Mesenchymal stem cell (in vitro differentiated cells and primary cell): Measurements from ENCODE around the gene SPRED2.

Experiments
- DNase-seq: peaks from one replicate; pipeline ENCODE4 v3.0.0-alpha.2; 2013
- H2AFZ ChIP-seq: one replicate; pipeline ENCODE4 v1.6.1; 2013; ENCODE audit warnings: low read depth, mild to moderate bottlenecking, control low read depth, inconsistent platforms, low read length, moderate library complexity
- H2AK5ac ChIP-seq: 2 replicates; pipeline ENCODE4 v1.6.1; 2013; ENCODE audit warnings: low read length, moderate library complexity, mild to moderate bottlenecking, inconsistent platforms; ENCODE audit not compliant: severe bottlenecking
- H2BK120ac ChIP-seq: one replicate; pipeline ENCODE4 v1.6.1; 2013; ENCODE audit warnings: low read depth, mild to moderate bottlenecking, inconsistent platforms, low read length, moderate library complexity
- H2BK12ac ChIP-seq, 2 experiments: one replicate each; pipeline ENCODE4 v1.6.1; 2013; ENCODE audit warnings: inconsistent platforms in 2 of 2, low read length in 2 of 2, mild to moderate bottlenecking in 2 of 2, moderate library complexity in 2 of 2, control low read depth in 1 of 2
- H2BK15ac ChIP-seq: one replicate; pipeline ENCODE4 v1.6.1; 2013; ENCODE audit warnings: mild to moderate bottlenecking, low read depth, inconsistent platforms; ENCODE audit not compliant: poor library complexity, severe bottlenecking
- H2BK5ac ChIP-seq: 2 replicates; pipeline ENCODE4 v1.6.1; 2013; ENCODE audit warnings: low read depth, mild to moderate bottlenecking, low read length, control low read depth, inconsistent platforms; ENCODE audit not compliant: poor library complexity, severe bottlenecking
- H3K14ac ChIP-seq, 2 experiments: one replicate each; pipeline ENCODE4 v1.6.1; 2013; ENCODE audit warnings: inconsistent platforms in 2 of 2, low read length in 2 of 2, control low read depth in 1 of 2, mild to moderate bottlenecking in 1 of 2, moderate library complexity in 1 of 2
- H3K18ac ChIP-seq, 2 experiments: one replicate each; pipeline ENCODE4 v1.6.1; 2013; ENCODE audit warnings: inconsistent platforms in 2 of 2, low read length in 2 of 2, control low read depth in 1 of 2, low read depth in 1 of 2, mild to moderate bottlenecking in 1 of 2
- H3K23ac ChIP-seq, 2 experiments: one replicate each; pipeline ENCODE4 v1.6.1; 2013; ENCODE audit warnings: inconsistent platforms in 2 of 2, low read length in 2 of 2, mild to moderate bottlenecking in 2 of 2, moderate library complexity in 2 of 2, control low read depth in 1 of 2
- H3K27ac ChIP-seq: 2 replicates; pipeline ENCODE4 v1.5.1; 2013; ENCODE audit warnings: mild to moderate bottlenecking, moderate library complexity, low read length, control low read depth, inconsistent platforms; ENCODE audit not compliant: poor library complexity, severe bottlenecking
- H3K27me3 ChIP-seq, 2 experiments: 2 replicates each; pipeline versions ENCODE4 v1.6.1 to v1.7.0; 2013; ENCODE audit warnings: low read length in 2 of 2, mild to moderate bottlenecking in 2 of 2, moderate library complexity in 2 of 2, control low read depth in 1 of 2, inconsistent platforms in 1 of 2; ENCODE audit not compliant: control insufficient read depth in 1 of 2, insufficient read depth in 1 of 2
- H3K36me3 ChIP-seq, 2 experiments: 2 replicates each; pipeline versions ENCODE4 v1.6.1 to v1.7.0; 2013; ENCODE audit warnings: low read length in 2 of 2, control low read depth in 1 of 2, inconsistent platforms in 1 of 2, low read depth in 1 of 2, mild to moderate bottlenecking in 1 of 2; ENCODE audit not compliant: insufficient read depth in 2 of 2, control insufficient read depth in 1 of 2
- H3K4ac ChIP-seq, 2 experiments: one replicate each; pipeline ENCODE4 v1.6.1; 2013; ENCODE audit warnings: inconsistent platforms in 2 of 2, low read length in 2 of 2, mild to moderate bottlenecking in 2 of 2, moderate library complexity in 2 of 2, control low read depth in 1 of 2, low read depth in 1 of 2
- H3K4me1 ChIP-seq: 2 replicates; pipeline ENCODE4 v1.6.1; 2013; ENCODE audit warnings: low read depth, low read length, control low read depth; ENCODE audit not compliant: control insufficient read depth, insufficient read depth
- H3K4me2 ChIP-seq: 2 replicates; pipeline ENCODE4 v1.6.1; 2013; ENCODE audit warnings: low read length, mild to moderate bottlenecking, inconsistent platforms; ENCODE audit not compliant: poor library complexity, severe bottlenecking
- H3K4me3 ChIP-seq, 2 experiments: 2 replicates each; pipeline versions ENCODE4 v1.5.1 to v1.7.0; 2013; ENCODE audit warnings: low read length in 2 of 2, mild to moderate bottlenecking in 2 of 2, control low read depth in 1 of 2, low read depth in 1 of 2; ENCODE audit not compliant: insufficient read depth in 1 of 2
- H3K79me1 ChIP-seq: replicated peaks from 2 replicates; pipeline ENCODE4 v1.6.1; 2013; ENCODE audit warnings: mild to moderate bottlenecking, control low read depth, low read length, inconsistent platforms; ENCODE audit not compliant: poor library complexity, severe bottlenecking
- H3K9ac ChIP-seq: 2 replicates; pipeline ENCODE4 v1.7.0; 2013; ENCODE audit warnings: mild to moderate bottlenecking, low read length, moderate library complexity
- H3K9me3 ChIP-seq: 2 replicates; pipeline ENCODE4 v1.7.0; 2013; ENCODE audit warnings: mild to moderate bottlenecking, low read length; ENCODE audit not compliant: control insufficient read depth
- H4K8ac ChIP-seq: one replicate; pipeline ENCODE4 v1.6.1; 2013; ENCODE audit warnings: inconsistent platforms, mild to moderate bottlenecking, low read length, moderate library complexity
- H4K91ac ChIP-seq: one replicate; pipeline ENCODE4 v1.6.1; 2013; ENCODE audit warnings: mild to moderate bottlenecking, low read length, inconsistent platforms
- WGBS: methylation state at CpG from one replicate; pipeline ENCODE4 v1.1.7; 2013; ENCODE audit warnings: mixed read lengths; 5-methylcytosine and 5-hydroxymethylcytosine counted together

Gene SPRED2

DNA sequence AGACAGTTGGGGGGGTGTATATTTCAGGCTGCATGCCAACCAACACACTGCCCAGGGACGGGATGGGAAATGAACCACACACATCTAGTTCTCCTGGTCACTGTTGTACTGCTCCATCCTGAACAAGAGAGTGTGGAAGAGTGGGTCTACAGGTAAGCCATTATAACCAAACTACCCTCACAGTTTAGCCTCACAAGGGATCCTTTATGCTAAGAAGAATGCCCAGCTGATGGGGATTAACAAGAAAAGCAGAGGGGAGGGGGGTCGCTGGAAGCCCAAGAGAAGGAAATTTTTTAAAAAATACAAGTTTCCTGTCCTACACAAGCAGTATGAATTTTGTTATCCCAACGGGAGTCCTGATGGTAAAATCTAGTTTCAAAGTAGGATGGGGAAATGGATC, 16.1 kb downstream of the SPRED2 start:
- no peak for DNase-seq
- Histone ChIP-seq H3K27ac (no peak overlapping the region), H2AFZ (no peak overlapping the region), H3K4ac (peak overlapping the region in 1 of 2 experiments; percentile 21), H2AK5ac (no peak overlapping the region), H3K9ac (no peak overlapping the region), H4K8ac (no peak overlapping the region), H3K4me1 (peaks cover 8% of the 10 kb centered on the region), H3K23ac (no peak overlapping the region), H3K14ac (no peak overlapping the region), H3K27me3 (no peaks in the 10 kb centered on the region), H2BK120ac (no peak overlapping the region), H2BK5ac (no peak overlapping the region), H3K9me3 (no peaks in the 10 kb centered on the region), H2BK12ac (no peak overlapping the region), H4K91ac (no peak overlapping the region), H3K18ac (no peak overlapping the region), H3K79me1 (peaks cover 7% of the 10 kb centered on the region), H3K36me3 (peaks cover 0 to 6% of the 10 kb centered on the region in 2 experiments), H3K4me2 (no peak overlapping the region), H3K4me3 (no peak overlapping the region), H2BK15ac (no peak overlapping the region)
- 100% methylated on average over 2 of the region's 3 CpGs for WGBS

DNA sequence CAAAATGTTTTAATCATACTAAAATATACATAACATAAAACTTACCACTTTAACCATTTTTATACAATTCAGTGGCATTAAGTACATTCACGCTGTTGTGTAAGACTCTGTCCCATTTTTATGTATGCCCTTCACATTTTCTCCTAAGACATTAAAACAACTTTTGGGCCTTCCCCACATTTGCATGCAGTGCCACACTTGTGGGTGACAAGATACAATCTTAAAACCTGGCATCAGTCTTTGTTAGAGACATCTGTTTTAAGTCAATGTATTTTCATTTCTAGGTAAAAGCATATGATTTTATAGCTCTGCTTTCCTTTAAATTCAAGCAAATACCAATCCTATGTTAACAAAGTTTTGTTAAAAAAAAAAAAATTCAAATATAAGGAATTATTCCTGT, 17.3 kb downstream of the SPRED2 start:
- DNase-seq = no peak
- H2BK5ac ChIP-seq = no peak overlapping the region
- no peak overlapping the region for H2AFZ ChIP-seq
- H2BK12ac ChIP-seq = no peak overlapping the region
- no peak overlapping the region for H3K27ac ChIP-seq
- H3K4me3 ChIP-seq = no peak overlapping the region
- peaks cover 8% of the 10 kb centered on the region for H3K4me1 ChIP-seq
- H3K9ac ChIP-seq = no peak overlapping the region
- H4K91ac ChIP-seq = no peak overlapping the region
- H3K27me3 ChIP-seq = no peaks in the 10 kb centered on the region
- no peak overlapping the region for H2BK15ac ChIP-seq
- H2AK5ac ChIP-seq = no peak overlapping the region
- H3K4me2 ChIP-seq = no peak overlapping the region
- no peak overlapping the region for H4K8ac ChIP-seq
- no peak overlapping the region for H3K14ac ChIP-seq
- no peaks in the 10 kb centered on the region for H3K9me3 ChIP-seq
- H3K18ac ChIP-seq = no peak overlapping the region
- no peak overlapping the region for H3K23ac ChIP-seq
- no peak overlapping the region for H3K4ac ChIP-seq
- 92% methylated on average over 1 of the region's 1 CpG for WGBS
- H2BK120ac ChIP-seq = no peak overlapping the region
- H3K79me1 ChIP-seq = peaks cover 9% of the 10 kb centered on the region
- H3K36me3 ChIP-seq = peaks cover 0 to 6% of the 10 kb centered on the region in 2 experiments

DNA sequence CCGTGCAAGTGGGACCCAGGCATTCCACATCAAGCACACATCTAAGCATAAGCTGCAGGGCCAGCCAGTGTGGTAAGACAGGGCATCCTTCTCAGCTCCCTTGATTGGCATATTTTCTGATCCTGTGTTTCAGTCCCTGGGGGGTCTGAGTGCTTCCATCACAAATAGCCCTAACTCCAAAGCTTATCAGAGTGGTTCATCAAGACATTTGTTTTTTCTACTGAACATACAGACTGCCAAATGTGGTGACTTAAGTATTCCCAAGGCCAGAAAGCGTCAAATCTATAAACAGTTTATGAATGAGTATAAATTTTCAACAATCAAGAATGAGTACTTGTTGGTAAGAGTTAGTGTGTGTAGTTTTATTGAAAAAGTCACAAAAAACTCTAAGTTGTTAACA, 18.8 kb downstream of the SPRED2 start:
- Histone ChIP-seq H2BK120ac (no peak overlapping the region), H3K4me3 (no peak overlapping the region), H3K4ac (no peak overlapping the region), H3K4me2 (no peak overlapping the region), H2AFZ (no peak overlapping the region), H3K9ac (no peak overlapping the region), H3K79me1 (peaks cover 15% of the 10 kb centered on the region), H3K9me3 (no peaks in the 10 kb centered on the region), H3K23ac (no peak overlapping the region), H2BK5ac (no peak overlapping the region), H2BK12ac (no peak overlapping the region), H3K27ac (no peak overlapping the region), H3K18ac (no peak overlapping the region), H4K91ac (no peak overlapping the region), H3K36me3 (peaks cover 0 to 6% of the 10 kb centered on the region in 2 experiments), H4K8ac (no peak overlapping the region), H2AK5ac (no peak overlapping the region), H2BK15ac (no peak overlapping the region), H3K14ac (no peak overlapping the region), H3K4me1 (peaks cover 8% of the 10 kb centered on the region), H3K27me3 (no peaks in the 10 kb centered on the region)
- 96% methylated on average over 1 of the region's 2 CpGs for WGBS
- DNase-seq = peak; percentile 26

DNA sequence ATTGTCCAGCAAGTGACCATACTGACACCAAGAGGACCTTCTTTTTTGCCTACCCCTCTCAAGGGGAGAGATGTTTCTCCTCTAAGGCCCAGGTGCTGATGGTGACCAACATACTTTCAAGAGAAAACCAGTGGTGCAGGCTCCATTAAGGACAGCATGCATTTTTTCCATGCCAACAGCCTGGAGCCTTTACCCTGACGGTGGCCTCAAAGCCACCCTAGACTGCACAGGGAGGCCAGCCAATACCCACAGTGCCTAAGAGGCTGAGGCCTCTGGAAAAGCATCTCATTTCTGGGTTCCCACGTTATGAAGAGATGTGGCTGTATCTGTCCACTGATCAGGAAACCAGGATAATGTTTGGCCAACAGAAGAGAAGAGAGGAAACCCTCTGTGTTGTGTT, 19.3 kb downstream of the SPRED2 start:
- Histone ChIP-seq H3K23ac (no peak overlapping the region), H3K14ac (no peak overlapping the region), H3K27ac (no peak overlapping the region), H3K9ac (no peak overlapping the region), H2BK12ac (no peak overlapping the region), H2AFZ (no peak overlapping the region), H3K4me3 (no peak overlapping the region), H3K4ac (no peak overlapping the region), H2BK5ac (no peak overlapping the region), H3K79me1 (peaks cover 14% of the 10 kb centered on the region), H3K9me3 (no peaks in the 10 kb centered on the region), H2BK120ac (no peak overlapping the region), H4K8ac (no peak overlapping the region), H4K91ac (no peak overlapping the region), H3K36me3 (peaks cover 0 to 5% of the 10 kb centered on the region in 2 experiments), H2BK15ac (no peak overlapping the region), H3K4me1 (peaks cover 8% of the 10 kb centered on the region), H3K4me2 (no peak overlapping the region), H3K27me3 (no peaks in the 10 kb centered on the region), H2AK5ac (no peak overlapping the region), H3K18ac (no peak overlapping the region)
- WGBS = 74% methylated on average over 2 of the region's 2 CpGs
- no peak for DNase-seq
